LNCAP (cell line): ENCODE results near the gene CEACAM7.

Experiments
- CTCF ChIP-seq: fragments of 450-650 bp; IDR thresholded peaks from 2 replicates; pipeline ENCODE4 v1.5.1; 2017; ENCODE audit warnings: mild to moderate bottlenecking

The CEACAM7 gene

GRCh38 chr19:41670755-41671154 lies 17.3 kb downstream of the CEACAM7 start:
- TF ChIP-seq CTCF = no peak

GRCh38 chr19:41668315-41668714 lies 19.8 kb downstream of the CEACAM7 start:
- no peak for TF ChIP-seq CTCF

GRCh38 chr19:41666075-41666474 lies 22.0 kb downstream of the CEACAM7 start:
- TF ChIP-seq CTCF = no peak

- TF ChIP-seq CTCF = no peak
Measured at GRCh38 chr19:41657157-41657556, 30.9 kb downstream of the CEACAM7 start.

- TF ChIP-seq CTCF = no peak
Measured at GRCh38 chr19:41652250-41652649, 35.8 kb downstream of the CEACAM7 start.

- TF ChIP-seq CTCF = no peak
Measured at GRCh38 chr19:41649827-41650226, 38.2 kb downstream of the CEACAM7 start.

- peak; percentile 25; the same call in 1 of the 2 replicates for TF ChIP-seq CTCF
Measured at GRCh38 chr19:41646589-41647204, 41.4 kb downstream of the CEACAM7 start.
